ENCODE measurements around the gene SDHB.

Gene SDHB

GRCh38 chr1:16982902-16983301 is 70.9 kb downstream of the SDHB start:
- Histone ChIP-seq H3K27me3 (replicated peaks; ENCODE audit: control insufficient read depth, insufficient read depth, low read length) (no peaks in the 10 kb centered on the region; the same call in 1 of the 2 replicates), H3K36me3 (ENCODE audit: control insufficient read depth, insufficient read depth, low read length) (peaks cover 2% of the 10 kb centered on the region), H3K4me3 (replicated peaks; ENCODE audit: low read depth, low read length) (no peak overlapping the region)
- no peak for DNase-seq (ENCODE audit: extremely low read depth, insufficient read length)
- no peak for TF ChIP-seq CTCF (IDR thresholded peaks at IDR 0.05; ENCODE audit: insufficient read depth, low read length, poor library complexity, severe bottlenecking)

GRCh38 chr1:16981269-16981849 is 72.5 kb downstream of the SDHB start:
- DNase-seq (ENCODE audit: extremely low read depth, insufficient read length) = no peak
- TF ChIP-seq CTCF (IDR thresholded peaks at IDR 0.05; ENCODE audit: insufficient read depth, low read length, poor library complexity, severe bottlenecking) = no peak
- Histone ChIP-seq H3K4me3 (replicated peaks; ENCODE audit: low read depth, low read length) (no peak overlapping the region), H3K27me3 (replicated peaks; ENCODE audit: control insufficient read depth, insufficient read depth, low read length) (no peaks in the 10 kb centered on the region; the same call in 1 of the 2 replicates), H3K36me3 (ENCODE audit: control insufficient read depth, insufficient read depth, low read length) (no peaks in the 10 kb centered on the region; the same call in 1 of the 2 replicates)

- DNase-seq (ENCODE audit: extremely low read depth, insufficient read length) = no peak
- TF ChIP-seq CTCF (IDR thresholded peaks at IDR 0.05; ENCODE audit: insufficient read depth, low read length, poor library complexity, severe bottlenecking) = no peak
- Histone ChIP-seq H3K4me3 (replicated peaks; ENCODE audit: low read depth, low read length) (no peak within 1 kb of the TSS), H3K27me3 (replicated peaks; ENCODE audit: control insufficient read depth, insufficient read depth, low read length) (no peaks in the 10 kb centered on the region; the same call in 1 of the 2 replicates), H3K36me3 (ENCODE audit: control insufficient read depth, insufficient read depth, low read length) (no peaks in the 10 kb centered on the region)
Observed at GRCh38 chr1:16980473-16981268, 73.2 kb downstream of the SDHB start, which contains the start of gene MFAP2. MFAP2 (minus strand) TSS chr1:16980620; CDS start chr1:16978273, 2,347 bp downstream.

- Histone ChIP-seq H3K27me3 (replicated peaks; ENCODE audit: control insufficient read depth, insufficient read depth, low read length) (no peaks in the 10 kb centered on the region; the same call in 1 of the 2 replicates), H3K4me3 (replicated peaks; ENCODE audit: low read depth, low read length) (no peak overlapping the region), H3K36me3 (ENCODE audit: control insufficient read depth, insufficient read depth, low read length) (no peaks in the 10 kb centered on the region)
- no peak for TF ChIP-seq CTCF (IDR thresholded peaks at IDR 0.05; ENCODE audit: insufficient read depth, low read length, poor library complexity, severe bottlenecking)
- no peak for DNase-seq (ENCODE audit: extremely low read depth, insufficient read length)
Observed at GRCh38 chr1:16979475-16980327, 74.1 kb downstream of the SDHB start.

GRCh38 chr1:16978567-16979474 is 75.0 kb downstream of the SDHB start:
- no peak for TF ChIP-seq CTCF (IDR thresholded peaks at IDR 0.05; ENCODE audit: insufficient read depth, low read length, poor library complexity, severe bottlenecking)
- no peaks in the 10 kb centered on the region; the same call in 1 of the 2 replicates for H3K27me3 ChIP-seq (replicated peaks; ENCODE audit: control insufficient read depth, insufficient read depth, low read length)
- no peak overlapping the region for H3K4me3 ChIP-seq (replicated peaks; ENCODE audit: low read depth, low read length)
- DNase-seq (ENCODE audit: extremely low read depth, insufficient read length) = no peak
- H3K36me3 ChIP-seq (ENCODE audit: control insufficient read depth, insufficient read depth, low read length) = no peaks in the 10 kb centered on the region

All from GM06990 (cell line).